ENCODE data around the gene AKAP7. TPM values are rescaled to one million over a fixed set of nuclear protein-coding genes. Genes with fewer than 3 reads are reported as not detected.
A peak's percentile ranks its signal among the peaks of the same experiment; 100 is the strongest.

Gene AKAP7
- total RNA-seq, 1 donor: 4.7 TPM

DNA sequence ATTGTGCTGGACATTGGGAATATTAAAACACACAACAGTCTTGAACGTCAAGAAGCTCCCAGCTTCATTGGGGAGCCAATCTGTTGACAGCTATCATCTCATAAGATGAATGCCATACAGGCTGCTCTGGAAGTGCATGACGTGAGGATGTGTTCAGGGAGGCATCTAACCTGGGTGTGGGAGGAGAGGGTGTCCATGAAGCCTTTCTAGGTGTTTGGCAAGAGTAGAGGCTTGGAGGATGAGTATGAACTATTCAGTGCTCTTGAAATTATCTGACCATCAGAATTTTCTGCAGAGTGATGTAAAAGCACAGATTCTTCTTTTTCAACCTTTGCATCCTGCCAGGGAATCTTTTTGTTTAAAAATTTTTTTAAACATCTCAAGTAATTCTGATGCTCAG, 11.6 kb downstream of the AKAP7 start:
- TF ChIP-seq, protein P1, sequence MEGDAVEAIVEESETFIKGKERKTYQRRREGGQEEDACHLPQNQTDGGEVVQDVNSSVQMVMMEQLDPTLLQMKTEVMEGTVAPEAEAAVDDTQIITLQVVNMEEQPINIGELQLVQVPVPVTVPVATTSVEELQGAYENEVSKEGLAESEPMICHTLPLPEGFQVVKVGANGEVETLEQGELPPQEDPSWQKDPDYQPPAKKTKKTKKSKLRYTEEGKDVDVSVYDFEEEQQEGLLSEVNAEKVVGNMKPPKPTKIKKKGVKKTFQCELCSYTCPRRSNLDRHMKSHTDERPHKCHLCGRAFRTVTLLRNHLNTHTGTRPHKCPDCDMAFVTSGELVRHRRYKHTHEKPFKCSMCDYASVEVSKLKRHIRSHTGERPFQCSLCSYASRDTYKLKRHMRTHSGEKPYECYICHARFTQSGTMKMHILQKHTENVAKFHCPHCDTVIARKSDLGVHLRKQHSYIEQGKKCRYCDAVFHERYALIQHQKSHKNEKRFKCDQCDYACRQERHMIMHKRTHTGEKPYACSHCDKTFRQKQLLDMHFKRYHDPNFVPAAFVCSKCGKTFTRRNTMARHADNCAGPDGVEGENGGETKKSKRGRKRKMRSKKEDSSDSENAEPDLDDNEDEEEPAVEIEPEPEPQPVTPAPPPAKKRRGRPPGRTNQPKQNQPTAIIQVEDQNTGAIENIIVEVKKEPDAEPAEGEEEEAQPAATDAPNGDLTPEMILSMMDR (IDR thresholded peaks at IDR 0.05; ENCODE audit: insufficient read depth, low read depth, low read length): no peak
- H3K4me3 ChIP-seq (ENCODE audit: low read depth, low read length): no peak overlapping the region
- DNase-seq (ENCODE audit: low read depth): no peak

DNA sequence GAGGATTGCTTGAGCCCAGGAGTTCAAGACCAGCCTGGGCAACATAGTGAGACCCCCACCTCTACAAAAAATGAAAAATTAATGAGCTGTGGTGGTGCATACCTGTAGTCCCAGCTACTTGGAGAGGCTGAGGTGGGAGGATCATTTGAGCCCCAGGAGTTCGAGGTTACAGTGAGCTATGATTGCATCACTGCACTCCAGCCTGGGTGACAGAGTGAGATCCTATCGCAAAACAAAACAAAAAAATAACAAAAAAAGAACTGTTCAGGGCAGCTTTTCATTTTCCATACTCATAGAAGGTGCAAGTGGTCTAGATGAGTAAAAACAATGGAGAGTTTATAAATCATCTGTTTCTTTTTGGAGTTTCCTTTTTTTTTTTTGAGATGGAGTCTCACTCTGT, 21.1 kb downstream of the AKAP7 start:
- no peak for DNase-seq (ENCODE audit: low read depth)
- H3K4me3 ChIP-seq (ENCODE audit: low read depth, low read length): no peak overlapping the region
- TF ChIP-seq, protein P1 (IDR thresholded peaks at IDR 0.05; ENCODE audit: insufficient read depth, low read depth, low read length): no peak

DNA sequence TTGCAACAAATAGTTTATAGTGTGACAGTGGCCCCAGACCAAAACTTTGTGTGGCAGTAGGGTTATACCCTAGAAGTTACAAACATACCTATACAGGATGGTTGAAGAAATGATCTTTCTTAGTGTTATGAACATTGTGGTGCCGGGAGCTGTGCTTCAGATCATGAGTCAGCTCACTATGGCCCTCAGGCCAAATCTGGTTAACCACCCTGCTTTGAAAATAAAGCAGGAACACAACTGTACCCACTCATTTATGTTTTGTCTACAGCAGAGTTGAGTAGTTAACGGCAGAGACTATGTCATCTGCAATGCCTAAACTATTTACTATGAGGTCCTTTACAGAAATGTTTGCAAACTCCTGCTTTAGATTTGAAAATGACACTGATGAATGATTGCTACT, 24.3 kb downstream of the AKAP7 start:
- DNase-seq (ENCODE audit: low read depth): peak; percentile 67
- no peak overlapping the region for H3K4me3 ChIP-seq (ENCODE audit: low read depth, low read length)
- TF ChIP-seq, protein P1 (IDR thresholded peaks at IDR 0.05; ENCODE audit: insufficient read depth, low read depth, low read length): no peak

DNA sequence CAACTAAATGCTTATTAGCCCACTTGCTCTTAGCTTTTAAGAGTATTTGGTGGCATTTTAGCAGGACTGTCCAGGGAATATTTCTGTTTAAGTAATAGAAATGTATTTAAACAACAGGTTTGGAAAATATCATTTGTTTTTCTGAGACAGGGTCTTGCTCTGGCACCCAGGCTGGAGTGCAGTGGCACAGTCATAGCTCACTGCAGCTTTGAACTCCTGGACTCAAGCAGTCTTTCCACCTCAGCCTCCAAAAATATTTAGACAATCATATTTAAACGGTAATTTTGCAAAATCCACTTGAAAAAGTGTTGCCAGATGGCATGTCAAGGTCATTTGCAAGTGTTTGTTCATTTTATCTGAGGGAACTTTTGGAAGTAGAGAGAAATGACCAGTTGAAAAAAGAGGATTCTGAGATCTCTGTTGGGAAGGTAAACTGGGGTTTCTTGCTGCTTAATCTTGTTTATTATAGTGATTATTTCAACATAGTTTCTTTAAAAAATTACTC, 25.0 kb downstream of the AKAP7 start:
- no peak overlapping the region for H3K4me3 ChIP-seq (ENCODE audit: low read depth, low read length)
- no peak for DNase-seq (ENCODE audit: low read depth)
- TF ChIP-seq, protein P1 (IDR thresholded peaks at IDR 0.05; ENCODE audit: insufficient read depth, low read depth, low read length): no peak

DNA sequence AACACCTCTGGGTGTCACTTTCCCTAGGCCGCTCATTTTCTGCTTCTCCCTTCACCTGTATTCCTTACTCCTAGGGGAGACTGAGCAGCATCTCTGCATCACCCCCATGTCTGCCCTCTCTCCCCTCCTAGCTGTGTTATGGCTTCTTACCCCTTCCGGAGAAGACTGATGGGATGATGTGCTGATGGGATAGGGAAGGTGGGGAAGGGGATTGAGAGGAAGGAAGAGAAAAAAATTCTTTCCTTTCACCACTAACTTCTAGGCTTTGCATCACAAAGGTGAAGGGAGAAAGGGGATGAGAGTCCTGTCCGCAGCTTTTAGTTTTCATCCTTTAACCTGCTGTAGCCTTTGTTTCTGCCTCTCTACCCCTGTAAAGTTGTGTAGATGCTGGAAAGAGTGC, 26.7 kb downstream of the AKAP7 start:
- DNase-seq (ENCODE audit: low read depth): no peak
- H3K4me3 ChIP-seq (ENCODE audit: low read depth, low read length): no peak overlapping the region
- TF ChIP-seq, protein P1 (IDR thresholded peaks at IDR 0.05; ENCODE audit: insufficient read depth, low read depth, low read length): no peak

DNA sequence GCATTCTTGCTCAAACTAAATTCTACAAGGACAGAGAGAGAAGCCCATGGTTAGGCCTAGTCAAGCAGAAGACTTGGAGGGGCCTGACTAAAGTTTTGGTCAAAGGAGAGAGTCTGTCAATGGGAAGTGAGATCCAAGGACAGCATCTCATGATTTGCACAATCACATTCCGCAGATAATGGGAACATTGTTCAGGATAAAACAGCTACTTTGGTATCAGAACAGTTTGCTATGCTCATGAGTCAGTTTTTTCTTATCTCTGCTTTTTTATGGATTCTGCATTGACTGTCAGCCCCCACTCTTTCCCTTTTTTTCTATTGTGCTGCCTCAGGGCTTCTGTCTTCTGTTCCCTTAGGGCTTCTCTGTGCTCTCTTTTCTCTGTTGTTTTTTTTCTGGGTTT, 28.6 kb downstream of the AKAP7 start:
- TF ChIP-seq, protein P1 (IDR thresholded peaks at IDR 0.05; ENCODE audit: insufficient read depth, low read depth, low read length): no peak
- peak; percentile 11 for DNase-seq (ENCODE audit: low read depth)
- H3K4me3 ChIP-seq (ENCODE audit: low read depth, low read length): no peak overlapping the region

DNA sequence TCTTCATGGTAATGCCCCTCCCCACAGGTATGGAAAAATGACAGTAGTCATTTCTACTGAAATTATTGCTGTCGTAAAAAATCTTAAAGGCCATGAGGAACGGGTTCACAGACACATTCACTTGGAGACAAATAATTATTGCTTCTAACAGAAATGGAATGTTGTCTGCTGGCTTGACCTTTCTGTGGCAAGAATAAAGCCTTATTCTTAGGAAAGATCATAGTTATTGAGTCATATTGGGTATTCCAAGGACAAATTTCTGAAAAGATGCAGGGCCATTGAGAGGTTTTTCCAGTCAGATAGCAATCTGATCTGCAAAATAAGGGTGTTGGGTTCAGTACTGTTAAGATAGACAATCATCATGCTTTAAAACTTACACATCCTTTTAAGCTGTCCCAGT, 29.2 kb downstream of the AKAP7 start:
- no peak for DNase-seq (ENCODE audit: low read depth)
- TF ChIP-seq, protein P1 (IDR thresholded peaks at IDR 0.05; ENCODE audit: insufficient read depth, low read depth, low read length): no peak
- no peak overlapping the region for H3K4me3 ChIP-seq (ENCODE audit: low read depth, low read length)
